Right ventricle myocardium superior (tissue), 1 donor: Measurements from ENCODE around the gene RNLS. TPM values are rescaled to one million over a fixed set of nuclear protein-coding genes. Genes with fewer than 3 reads are reported as not detected.
"Not testable (repeated sequence)": the region's sequence is repeated elsewhere in the genome, so short reads cannot be mapped to it uniquely, and the experiment has no call there.

Experiments used
- ATAC-seq: fragments of 200-7000 bp; cut with Tn5 transposase; one replicate; pipeline ENCODE4 v1.9.1; 2020; ENCODE audit warnings: mild to moderate bottlenecking; ENCODE audit not compliant: poor library complexity
- DNase-seq: peaks from one replicate; pipeline ENCODE4 v3.0.0-alpha.2; 2020
- intact Hi-C: fragments of 100-400 bp; cut with DNase I; formaldehyde crosslinking; loops from one replicate; pipeline ENCODE4 v1.11.2; 2022
- total RNA-seq: library from RNA; stranded (reverse); fragmentation: NEBNext Ultra II Directional; extraction: Animal tissue kit (Norgen Biotek cat#: 25700); gene quantifications from one replicate; pipeline ENCODE4 v1.2.1, GENCODE V29; 2021
- donor health status: DM: no; HTN: yes; CAD: no; lungs with severe emphysema.

RNLS gene
- total RNA-seq, 1 donor from 2014 or later = 22.5 TPM

DNA sequence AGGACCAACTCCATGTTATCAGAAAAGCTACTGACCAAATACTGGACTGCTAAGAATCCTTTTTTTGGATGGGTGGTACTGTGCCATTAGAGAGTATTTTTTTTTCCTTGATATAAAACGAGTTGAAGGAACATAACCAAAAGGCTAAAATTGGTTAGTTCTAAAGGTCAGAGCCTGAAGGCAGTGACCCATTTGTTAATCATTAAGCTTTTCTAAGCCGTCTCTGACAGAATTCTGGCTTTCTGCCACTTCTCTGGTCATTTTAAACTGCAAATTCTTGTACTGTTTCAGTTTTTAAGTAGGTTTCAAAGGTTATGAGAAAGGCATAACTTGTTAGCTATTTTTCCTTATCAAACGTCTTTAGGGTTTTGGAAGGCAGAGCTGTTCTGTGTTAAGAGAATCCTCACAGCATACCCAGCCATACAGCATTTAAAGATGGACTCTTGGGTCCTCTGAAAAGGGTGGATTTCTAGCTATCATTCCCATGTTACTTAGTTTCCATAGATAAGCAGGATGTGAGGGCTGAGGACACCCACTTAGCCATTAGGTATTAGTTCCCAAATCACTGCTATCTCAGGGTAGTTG is 196.8 kb downstream of the RNLS start:
- peak; percentile 26 for ATAC-seq
- no peak for DNase-seq
- intact Hi-C loops = loop anchor here (5.0 to 10.0 kb wide), 2 partner anchors 141 to 524 kb away; partner anchors contain the start of genes KLLN and PTEN

DNA sequence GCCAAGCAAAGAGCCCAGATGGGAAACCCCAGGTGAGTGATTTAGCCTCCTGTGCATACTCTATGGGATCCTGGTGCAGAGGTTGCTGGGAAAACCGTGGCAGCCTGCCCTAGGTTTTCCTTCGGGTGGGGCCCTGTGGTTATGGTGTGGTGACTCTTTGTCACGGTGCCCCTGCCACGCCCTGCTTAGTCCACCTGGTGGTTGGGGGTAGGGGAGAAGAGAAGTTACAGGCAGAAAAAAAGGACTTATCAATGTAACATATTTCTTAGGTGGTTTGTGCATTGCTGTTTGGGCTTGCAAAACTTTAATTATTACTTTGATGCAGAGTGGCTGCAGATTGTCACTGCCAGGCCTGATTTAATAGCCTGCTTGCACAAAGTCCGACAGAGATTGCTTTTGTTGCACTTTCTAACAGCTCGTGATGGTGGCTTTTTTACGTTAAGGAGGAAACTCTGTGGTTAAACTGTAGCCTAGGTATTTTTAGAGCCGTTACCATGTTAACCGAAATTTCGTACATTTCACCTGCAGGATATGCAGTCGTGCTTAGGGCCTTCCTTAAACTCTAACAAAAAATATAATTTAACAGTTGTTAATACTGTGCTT is 197.4 kb downstream of the RNLS start:
- no peak for ATAC-seq
- peak; percentile 41 for DNase-seq
- intact Hi-C loops = loop anchor here (5.0 to 10.0 kb wide), 2 partner anchors 141 to 523 kb away; partner anchors contain the start of genes KLLN and PTEN

DNA sequence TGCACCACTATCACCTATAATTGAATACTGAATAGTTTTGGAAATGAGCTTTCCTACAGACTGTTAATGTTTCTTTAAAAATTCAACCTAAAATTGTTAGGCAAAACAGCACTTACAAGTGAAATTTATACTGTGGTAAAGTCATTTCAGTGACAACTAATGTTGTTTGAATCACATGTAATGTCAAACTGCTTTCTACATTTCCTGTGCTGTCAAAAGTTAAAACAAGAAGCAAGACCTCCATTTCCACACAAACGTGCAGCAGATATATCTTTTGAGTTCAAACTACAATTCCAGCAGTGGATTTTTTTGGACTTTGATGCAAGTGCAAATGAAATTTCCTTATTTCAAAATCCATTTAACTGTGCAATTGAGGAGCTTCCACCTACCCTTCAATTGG is 199.8 kb downstream of the RNLS start:
- ATAC-seq = no peak

DNA sequence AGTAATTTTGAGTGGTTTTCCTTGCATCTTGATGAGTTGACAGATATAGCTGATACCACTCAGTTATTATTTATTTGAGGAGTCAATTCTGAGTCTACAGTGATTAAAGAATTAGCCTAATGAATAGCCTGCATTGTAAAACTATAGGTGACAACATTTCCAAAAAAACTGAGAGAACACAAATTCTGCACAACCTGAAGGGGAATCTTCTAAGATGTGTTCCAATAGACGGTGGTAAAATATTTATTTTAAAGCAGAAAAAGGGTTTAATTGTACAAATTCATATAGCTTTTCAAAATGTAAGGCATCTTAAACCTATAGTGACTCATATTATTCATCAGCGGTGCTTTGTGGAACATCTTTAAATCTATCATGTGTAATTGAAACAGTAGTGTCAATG is 200.4 kb downstream of the RNLS start:
- intact Hi-C loops = loop anchor here (10.0 kb wide), 1 partner anchor 138 kb away; no protein-coding TSS in a partner anchor
- DNase-seq (no peak), ATAC-seq (no peak)

More for the DNA sequence above, 199.8 kb downstream of the RNLS start:
- no peak for DNase-seq
- intact Hi-C loops = loop anchor here (10.0 kb wide), 1 partner anchor 138 kb away; no protein-coding TSS in a partner anchor

DNA sequence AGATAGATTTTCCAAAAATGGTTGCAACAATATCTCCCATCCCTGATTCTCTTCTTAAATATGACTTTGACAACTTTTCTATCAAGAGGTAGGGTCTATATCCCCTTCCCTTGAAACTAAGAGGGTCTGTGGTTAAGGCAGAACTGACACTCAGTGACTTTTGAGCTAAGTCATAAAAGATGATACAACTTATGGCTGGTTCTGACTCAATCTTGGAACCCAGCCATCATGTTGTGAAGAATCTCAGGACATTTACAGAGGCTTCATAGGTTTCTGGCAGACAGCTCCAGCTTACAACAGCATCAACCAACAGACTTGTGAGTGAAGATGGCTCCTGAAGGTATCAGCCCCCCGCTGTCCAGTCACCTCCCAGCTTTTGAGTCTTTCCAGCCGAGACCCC is 203.5 kb downstream of the RNLS start:
- ATAC-seq = no peak
- DNase-seq = no peak
- intact Hi-C loops = loop anchor here (10.0 kb wide), 1 partner anchor 225 kb away; no protein-coding TSS in a partner anchor

DNA sequence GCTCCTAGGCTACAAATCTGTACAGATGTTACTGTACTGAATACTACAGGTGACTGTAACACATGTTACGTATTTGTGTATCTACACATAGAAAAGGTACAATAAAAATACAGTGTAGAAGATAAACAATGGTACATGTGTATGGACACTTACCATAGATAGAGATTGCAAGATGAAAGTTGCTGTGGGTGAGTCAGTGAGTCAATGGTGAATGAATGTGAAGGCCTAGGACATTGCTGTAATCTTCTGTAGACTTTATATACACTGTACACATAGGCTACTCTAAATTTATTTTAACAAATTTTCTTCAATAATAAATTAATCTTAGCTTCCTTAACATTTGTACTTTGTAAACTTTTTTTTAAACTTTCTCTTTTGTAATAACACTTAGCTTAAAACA is 205.6 kb downstream of the RNLS start:
- DNase-seq = no peak
- intact Hi-C loops = loop anchor here (10.0 kb wide), 1 partner anchor 223 kb away; no protein-coding TSS in a partner anchor
- no peak for ATAC-seq

DNA sequence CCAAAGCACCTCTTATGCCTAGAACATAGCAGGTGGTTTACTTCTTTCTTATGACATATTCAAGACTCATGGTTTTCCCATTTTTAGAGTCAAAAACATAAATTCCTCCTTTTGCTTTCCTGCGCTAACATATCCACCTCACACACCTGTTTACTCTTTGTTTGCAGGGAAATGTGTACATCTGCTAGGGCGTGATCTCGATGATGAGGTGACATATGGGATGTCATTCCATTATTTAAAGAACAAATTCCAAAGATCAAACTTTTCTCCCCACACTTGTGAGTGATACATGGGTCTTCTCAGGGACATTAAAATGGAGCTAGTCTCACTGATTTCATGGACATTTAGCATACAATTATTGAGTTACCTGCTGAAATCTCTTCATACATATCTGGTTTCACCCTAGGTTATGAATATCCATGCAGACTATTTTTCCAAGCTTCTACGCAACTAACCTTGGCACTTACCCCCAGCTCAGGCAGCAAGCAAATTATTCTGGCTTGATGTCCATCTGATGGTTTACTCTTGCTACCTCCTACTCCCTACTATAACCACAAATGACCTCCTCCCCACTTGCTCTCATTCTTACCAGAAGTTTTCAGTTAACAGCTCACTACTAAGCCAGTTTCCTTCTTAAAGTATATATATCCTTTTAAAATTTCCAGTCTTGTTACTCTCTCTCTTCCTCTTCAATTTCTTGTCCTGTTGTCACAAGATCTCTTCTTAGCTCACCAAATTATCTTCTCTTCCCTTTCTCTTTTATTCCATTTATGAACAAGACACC is 208.5 kb downstream of the RNLS start:
- ATAC-seq (no peak), DNase-seq (no peak)
- intact Hi-C loops = loop anchor here (10.0 kb wide), 1 partner anchor 220 kb away; no protein-coding TSS in a partner anchor

DNA sequence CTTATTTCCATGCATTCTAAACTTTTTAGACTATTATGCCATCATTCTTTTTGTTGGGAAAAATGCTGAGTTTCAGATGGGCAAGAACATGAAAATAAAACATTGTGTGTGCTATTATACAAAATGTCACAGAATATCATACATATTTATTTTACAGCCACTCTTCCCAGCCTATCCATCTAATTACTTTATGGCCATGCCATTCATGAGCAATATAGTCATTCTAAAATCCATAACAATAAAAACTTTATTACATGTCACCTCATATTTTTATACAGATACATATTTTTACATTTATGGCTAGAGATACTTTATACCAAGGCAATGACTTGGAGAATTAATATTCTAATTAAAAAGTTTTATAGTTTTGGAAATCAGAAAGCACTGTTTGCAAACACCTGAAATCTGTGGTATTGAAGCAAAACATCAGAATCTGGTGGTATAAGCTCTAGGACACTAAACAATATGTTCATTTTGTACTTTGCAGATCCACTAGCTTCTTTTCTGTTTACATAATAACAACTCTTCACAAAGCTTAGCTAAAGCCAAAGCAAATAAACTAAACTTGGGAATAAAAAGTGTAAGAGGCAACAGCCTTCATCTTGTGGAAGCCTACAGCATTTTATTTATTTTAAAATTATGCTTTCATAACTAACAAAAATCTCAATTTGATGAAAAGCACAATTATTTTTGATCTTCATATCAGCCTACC is 210.1 kb downstream of the RNLS start:
- intact Hi-C loops = loop anchor here (10.0 kb wide), 1 partner anchor 218 kb away; no protein-coding TSS in a partner anchor
- no peak for DNase-seq
- no peak for ATAC-seq

DNA sequence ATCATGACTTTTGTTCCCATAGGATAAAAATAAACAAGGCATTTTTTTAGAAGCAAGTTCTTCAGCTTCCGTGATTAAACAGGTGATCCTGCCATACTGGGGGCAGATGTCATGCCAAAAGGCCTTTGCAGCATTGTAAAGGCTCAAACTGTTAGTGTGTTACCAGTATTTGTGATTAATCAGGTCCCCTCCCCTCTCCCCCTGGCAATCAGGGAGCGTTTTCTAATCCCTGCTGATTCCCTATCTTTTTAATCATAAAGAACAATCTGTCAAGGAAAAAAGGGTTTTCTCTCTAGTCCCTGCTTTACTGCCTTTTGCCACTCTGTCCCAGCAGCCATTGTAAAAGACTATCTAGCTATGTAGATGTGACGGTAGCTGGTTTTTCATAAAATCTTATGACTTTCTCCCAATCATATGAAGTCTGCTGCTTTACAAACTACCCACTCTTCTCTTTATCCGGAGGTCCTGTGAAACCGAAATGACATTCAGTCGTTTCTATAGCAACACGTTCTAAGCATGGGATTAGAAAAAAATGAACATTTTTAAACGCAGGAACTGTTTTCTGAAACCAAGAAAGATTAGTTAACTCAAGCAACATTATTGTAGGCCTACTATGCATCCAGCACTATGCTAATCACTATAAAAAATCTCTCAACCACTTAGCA is 210.9 kb downstream of the RNLS start:
- DNase-seq (no peak), ATAC-seq (no peak)
- intact Hi-C loops = loop anchor here (10.0 kb wide), 1 partner anchor 217 kb away; no protein-coding TSS in a partner anchor

DNA sequence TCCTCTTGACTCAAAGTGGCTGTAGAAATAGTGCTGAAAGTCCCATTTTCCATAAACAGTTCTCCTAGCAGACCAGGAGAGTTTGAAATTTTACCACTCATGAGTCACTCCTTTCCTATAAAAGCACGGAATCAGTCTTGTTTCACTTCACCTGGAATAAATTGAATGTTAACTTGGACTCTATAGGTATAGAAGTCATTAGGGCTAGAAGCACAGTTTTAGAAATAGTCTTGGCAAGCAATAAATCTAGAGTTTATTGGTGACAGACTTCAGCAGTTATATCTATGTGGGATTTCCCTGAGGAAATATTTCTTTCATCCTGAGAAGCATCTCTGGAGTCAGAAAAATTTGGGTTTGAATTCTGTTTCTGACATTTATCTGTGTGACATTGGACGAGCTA is 212.4 kb downstream of the RNLS start:
- DNase-seq (no peak), ATAC-seq (no peak)
- intact Hi-C loops = loop anchor here (10.0 kb wide), 1 partner anchor 216 kb away; no protein-coding TSS in a partner anchor

DNA sequence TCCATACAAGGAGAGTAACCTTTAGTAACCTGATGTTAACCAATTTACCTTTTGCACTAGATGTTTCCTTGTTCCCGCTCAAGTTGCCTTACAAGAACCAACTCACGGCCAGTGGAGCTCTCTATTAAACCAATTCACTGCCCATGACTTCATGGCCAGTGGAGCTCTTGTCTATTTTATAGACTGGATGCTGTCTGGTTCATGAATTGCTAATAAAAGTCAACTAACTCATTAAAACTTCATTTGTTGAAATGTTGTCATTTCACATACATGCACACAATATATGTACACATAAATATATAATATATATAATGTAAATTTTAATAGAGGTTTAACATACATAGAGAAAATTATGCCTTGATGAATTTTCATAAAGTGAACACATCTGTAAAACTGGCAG is 216.3 kb downstream of the RNLS start:
- no peak for DNase-seq
- intact Hi-C loops = no loop called here
- no peak for ATAC-seq

DNA sequence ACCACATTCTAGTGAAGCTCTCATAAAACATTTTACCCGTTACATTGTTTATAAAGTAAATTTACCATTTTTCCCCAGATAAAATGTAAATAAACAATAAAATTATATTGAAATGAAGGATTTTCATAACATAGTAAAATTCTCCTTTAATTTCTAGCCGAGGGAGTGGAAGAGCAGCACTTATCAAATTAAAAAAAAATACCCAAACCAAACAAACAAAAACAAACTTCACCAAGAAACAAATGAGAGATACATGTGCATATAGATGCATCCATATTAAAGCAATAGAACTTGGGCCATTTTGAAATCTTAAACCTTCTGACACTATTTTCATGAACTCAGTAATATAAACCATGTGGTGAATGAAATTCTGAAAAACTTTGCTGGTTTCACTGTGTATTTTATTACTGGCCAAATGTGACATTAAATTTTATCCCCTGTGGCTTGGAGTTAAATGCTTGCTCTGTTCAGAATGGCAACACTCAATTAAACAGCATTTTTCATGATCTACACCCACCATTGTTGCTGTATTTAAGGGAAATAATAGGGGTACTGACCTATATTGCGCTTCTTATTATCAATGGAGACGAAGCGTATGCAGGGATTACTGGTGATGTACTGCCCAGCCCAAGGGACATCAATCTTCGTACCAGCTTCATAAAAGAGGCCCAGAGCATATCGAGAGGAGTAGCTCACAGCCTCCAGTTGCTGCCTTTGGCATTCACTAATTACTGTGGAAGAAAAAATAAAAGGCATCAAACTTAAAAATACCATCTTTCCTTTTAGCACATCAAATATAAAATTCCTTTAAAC is 220.9 kb downstream of the RNLS start:
- ATAC-seq (no peak), DNase-seq (no peak)
- intact Hi-C loops = no loop called here

DNA sequence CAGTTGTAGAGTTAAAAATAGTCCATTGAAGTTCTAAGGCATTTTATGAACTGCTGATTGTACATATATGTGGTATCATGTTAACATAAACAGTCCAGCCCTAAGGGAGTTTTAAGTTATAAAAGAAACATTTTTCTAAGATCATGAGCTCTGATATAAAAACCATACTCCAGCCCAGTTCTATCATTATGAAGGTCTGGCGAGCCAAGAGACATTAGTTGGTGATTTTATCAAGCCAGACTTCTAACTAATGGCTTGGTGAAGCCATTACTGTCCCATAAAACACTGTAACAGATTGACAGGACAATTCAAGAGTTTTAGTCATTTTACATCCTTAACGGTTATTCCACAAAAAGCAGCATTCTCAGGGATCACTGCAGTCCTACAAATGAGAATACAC is 221.6 kb downstream of the RNLS start:
- no peak for ATAC-seq
- DNase-seq = no peak
- intact Hi-C loops = no loop called here

DNA sequence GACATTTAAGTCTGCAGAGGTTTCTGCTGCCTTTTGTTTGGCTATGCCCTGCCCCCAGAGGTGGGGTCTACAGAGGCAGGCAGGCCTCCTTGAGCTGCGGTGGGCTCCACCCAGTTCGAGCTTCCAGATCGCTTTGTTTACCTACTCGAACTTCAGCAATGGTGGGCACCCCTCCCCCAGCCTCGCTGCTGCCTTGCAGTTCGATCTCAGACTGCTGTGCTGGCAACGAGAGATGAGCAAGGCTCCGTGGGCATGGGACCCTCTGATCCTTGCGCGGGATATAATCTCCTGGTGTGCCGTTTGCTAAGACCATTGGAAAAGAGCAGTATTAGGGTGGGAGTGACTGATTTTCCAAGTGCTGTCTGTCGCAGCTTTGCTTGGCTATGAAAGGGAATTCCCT is 227.4 kb downstream of the RNLS start:
- DNase-seq = peak; percentile 25
- intact Hi-C loops, ATAC-seq: not testable (repeated sequence)

DNA sequence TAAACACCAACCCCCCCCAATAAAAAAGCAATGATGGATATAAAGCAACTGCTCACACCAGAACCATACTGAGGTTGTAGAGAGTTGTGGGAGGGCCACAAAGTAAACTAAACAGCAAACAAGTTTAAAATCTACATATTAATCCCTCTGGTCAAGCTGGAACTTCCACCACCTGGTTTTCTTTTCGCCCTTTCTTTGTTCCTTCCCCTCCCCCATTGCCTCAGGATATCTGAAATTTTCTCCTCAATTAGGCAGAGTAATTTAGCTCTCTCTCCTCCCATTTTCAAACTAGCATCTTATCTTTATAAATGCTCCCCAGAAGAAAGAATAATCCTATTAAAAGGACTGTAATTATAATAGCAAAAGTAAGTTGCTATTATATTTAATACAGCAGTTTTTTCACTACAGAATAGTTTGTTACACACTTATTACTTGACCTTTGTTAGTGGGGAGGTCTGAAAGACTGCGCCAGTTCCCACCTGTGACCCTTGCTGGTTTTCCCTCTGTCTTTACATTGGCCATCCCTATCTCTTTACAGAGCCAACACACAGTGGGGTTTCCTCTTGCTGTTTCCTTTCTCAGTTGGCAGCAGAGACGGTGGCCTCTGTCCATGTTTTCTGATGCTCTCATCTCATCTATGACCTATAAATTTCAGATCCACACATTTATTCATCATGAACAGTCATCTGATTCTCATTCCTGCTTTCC is 235.4 kb downstream of the RNLS start:
- intact Hi-C loops = no loop called here
- ATAC-seq = no peak
- DNase-seq = no peak

DNA sequence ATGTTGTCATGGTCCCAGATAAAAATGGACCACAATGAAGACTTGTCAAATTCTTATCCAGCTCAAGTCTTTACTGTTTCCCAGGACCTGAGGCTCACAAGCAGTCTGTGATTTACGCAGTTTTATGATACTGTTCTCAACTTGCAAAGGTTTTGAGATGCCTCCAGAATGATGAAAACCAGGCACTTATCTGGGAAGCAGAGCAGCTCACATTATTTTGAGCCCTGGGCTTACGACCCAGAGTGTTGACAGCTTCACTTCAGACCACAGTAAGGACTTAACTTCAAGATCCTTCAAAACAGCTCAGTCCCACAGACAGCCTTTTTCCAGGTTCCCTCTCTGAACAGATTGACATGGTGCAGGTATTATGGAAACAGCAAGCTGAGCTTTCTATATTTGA is 236.1 kb downstream of the RNLS start:
- no peak for DNase-seq
- intact Hi-C loops = no loop called here
- peak; percentile 32 for ATAC-seq
